H9 (cell line): Measurements from ENCODE around the gene STS. TPM values are rescaled to one million over a fixed set of nuclear protein-coding genes. Genes with fewer than 3 reads are reported as not detected.

Experiments
- DNase-seq: peaks from one replicate; pipeline ENCODE4 v3.0.0-alpha.2; 2017
- H2AFZ ChIP-seq: one replicate; pipeline ENCODE4 v1.6.1; 2013; ENCODE audit warnings: mild to moderate bottlenecking, low read length, control low read depth, moderate library complexity
- H2AK5ac ChIP-seq: 2 replicates; pipeline ENCODE4 v1.6.1; 2013; ENCODE audit warnings: low read length, control low read depth, mixed read lengths; ENCODE audit not compliant: insufficient read length
- H2BK120ac ChIP-seq: one replicate; pipeline ENCODE4 v1.6.1; 2013; ENCODE audit warnings: low read depth, mild to moderate bottlenecking, low read length, control low read depth, inconsistent platforms; ENCODE audit not compliant: poor library complexity, severe bottlenecking
- H2BK12ac ChIP-seq: 2 replicates; pipeline ENCODE4 v1.6.1; 2013; ENCODE audit warnings: low read length, control low read depth, mixed read lengths, low read depth; ENCODE audit not compliant: insufficient read length
- H2BK15ac ChIP-seq: 2 replicates; pipeline ENCODE4 v1.6.1; 2013; ENCODE audit warnings: low read depth, low read length, control low read depth
- H2BK20ac ChIP-seq: one replicate; pipeline ENCODE4 v1.6.1; 2013; ENCODE audit warnings: low read depth, mild to moderate bottlenecking, low read length, control low read depth, inconsistent platforms; ENCODE audit not compliant: poor library complexity, severe bottlenecking
- H2BK5ac ChIP-seq: 2 replicates; pipeline ENCODE4 v1.6.1; 2013; ENCODE audit warnings: low read length, control low read depth, mixed read lengths; ENCODE audit not compliant: insufficient read length
- H3K14ac ChIP-seq: 2 replicates; pipeline ENCODE4 v1.6.1; 2013; ENCODE audit warnings: low read length, control low read depth; ENCODE audit not compliant: insufficient read depth
- H3K18ac ChIP-seq: 2 replicates; pipeline ENCODE4 v1.6.1; 2013; ENCODE audit warnings: low read depth, mild to moderate bottlenecking, mixed read lengths, low read length, control low read depth; ENCODE audit not compliant: insufficient read length
- H3K23ac ChIP-seq: 2 replicates; pipeline ENCODE4 v1.6.1; 2013; ENCODE audit warnings: low read length, control low read depth, mixed read lengths, low read depth; ENCODE audit not compliant: insufficient read length
- H3K23me2 ChIP-seq: 2 replicates; pipeline ENCODE4 v1.6.1; 2013; ENCODE audit warnings: low read depth, mild to moderate bottlenecking, mixed read lengths, low read length, control low read depth; ENCODE audit not compliant: insufficient read length, poor library complexity, severe bottlenecking
- H3K27ac ChIP-seq: 2 replicates; pipeline ENCODE4 v1.5.1; 2013; ENCODE audit warnings: low read length, control low read depth, mixed read lengths, low read depth; ENCODE audit not compliant: insufficient read length
- H3K27me3 ChIP-seq: 2 replicates; pipeline ENCODE4 v1.6.1; 2013; ENCODE audit warnings: low read length, control low read depth, inconsistent platforms; ENCODE audit not compliant: insufficient read depth
- H3K4ac ChIP-seq: 2 replicates; pipeline ENCODE4 v1.6.1; 2013; ENCODE audit warnings: low read depth, mild to moderate bottlenecking, control low read depth, inconsistent platforms, low read length, moderate library complexity
- H3K4me1 ChIP-seq: 2 replicates; pipeline ENCODE4 v1.6.1; 2013; ENCODE audit warnings: low read length, control low read depth, inconsistent platforms; ENCODE audit not compliant: insufficient read depth
- H3K4me2 ChIP-seq: 2 replicates; pipeline ENCODE4 v1.6.1; 2013; ENCODE audit warnings: low read length, control low read depth, mixed read lengths; ENCODE audit not compliant: insufficient read length, insufficient read depth
- H3K56ac ChIP-seq: 2 replicates; pipeline ENCODE4 v1.6.1; 2013; ENCODE audit warnings: low read depth, mild to moderate bottlenecking, mixed read lengths, low read length, control low read depth; ENCODE audit not compliant: insufficient read length
- H3K79me1 ChIP-seq: 2 replicates; pipeline ENCODE4 v1.6.1; 2013; ENCODE audit warnings: low read depth, mild to moderate bottlenecking, moderate library complexity, low read length, control low read depth, inconsistent platforms; ENCODE audit not compliant: insufficient read depth, poor library complexity, severe bottlenecking
- H3K79me2 ChIP-seq: 2 replicates; pipeline ENCODE4 v1.6.1; 2013; ENCODE audit warnings: low read length, control low read depth, inconsistent platforms; ENCODE audit not compliant: insufficient read depth
- H3K9ac ChIP-seq: 2 replicates; pipeline ENCODE4 v1.6.1; 2013; ENCODE audit warnings: low read length, control low read depth, mixed read lengths; ENCODE audit not compliant: insufficient read length; ENCODE audit errors: extremely low read depth
- H3K9me3 ChIP-seq: one replicate; pipeline ENCODE4 v1.6.1; 2013; ENCODE audit warnings: low read depth, low read length, inconsistent platforms; ENCODE audit not compliant: control insufficient read depth
- H3T11ph ChIP-seq: one replicate; pipeline ENCODE4 v1.6.1; 2013; ENCODE audit warnings: mild to moderate bottlenecking, low read length, control low read depth, inconsistent platforms
- H4K20me1 ChIP-seq: one replicate; pipeline ENCODE4 v1.6.1; 2013; ENCODE audit not compliant: control insufficient read depth, insufficient read length, insufficient read depth
- H4K5ac ChIP-seq: 2 replicates; pipeline ENCODE4 v1.6.1; 2013; ENCODE audit warnings: low read depth, mild to moderate bottlenecking, mixed read lengths, low read length, control low read depth; ENCODE audit not compliant: insufficient read length
- H4K8ac ChIP-seq: replicated peaks from 2 replicates; pipeline ENCODE4 v1.6.1; 2013; ENCODE audit warnings: low read length, control low read depth, mixed read lengths, low read depth; ENCODE audit not compliant: insufficient read length
- H4K91ac ChIP-seq: 2 replicates; pipeline ENCODE4 v1.6.1; 2013; ENCODE audit warnings: low read depth, mild to moderate bottlenecking, moderate library complexity, mixed read lengths, low read length, control low read depth; ENCODE audit not compliant: insufficient read length
- H3K27ac Mint-ChIP-seq, 3 experiments: 2 replicates in 2 of 3; 3 replicates in 1 of 3; pipeline ENCODE4 v1.8.0; 2020 to 2021; ENCODE audit warnings: mixed read lengths in 3 of 3, mild to moderate bottlenecking in 1 of 3, moderate library complexity in 1 of 3
- H3K27me3 Mint-ChIP-seq: 2 replicates; pipeline ENCODE4 v1.8.0; 2021; ENCODE audit warnings: low read depth, mild to moderate bottlenecking, moderate library complexity, mixed read lengths
- H3K36me3 Mint-ChIP-seq, 3 experiments: 2 replicates in 2 of 3; 3 replicates in 1 of 3; pipeline ENCODE4 v1.8.0; 2020 to 2021; ENCODE audit warnings: low read depth in 3 of 3, mixed read lengths in 3 of 3; ENCODE audit not compliant: insufficient read depth in 1 of 3
- H3K4me1 Mint-ChIP-seq, 2 experiments: 2 replicates each; pipeline ENCODE4 v1.8.0; 2020; ENCODE audit warnings: mixed read lengths in 2 of 2
- H3K4me3 Mint-ChIP-seq, 2 experiments: 2 replicates in 1 of 2; 3 replicates in 1 of 2; pipeline ENCODE4 v1.8.0; 2020 to 2021; ENCODE audit warnings: mild to moderate bottlenecking in 2 of 2, mixed read lengths in 2 of 2, moderate library complexity in 1 of 2
- H3K9me3 Mint-ChIP-seq, 2 experiments: 2 replicates in 1 of 2; 3 replicates in 1 of 2; pipeline ENCODE4 v1.8.0; 2020; ENCODE audit warnings: mild to moderate bottlenecking in 2 of 2, mixed read lengths in 2 of 2, moderate library complexity in 1 of 2
- WGBS: extraction: QIAGEN DNeasy Blood & Tissue Kit; methylation state at CpG from one replicate; pipeline ENCODE4 v1.1.7; 2013; ENCODE audit warnings: missing lambda C conversion rate, low lambda C conversion rate, mixed read lengths; ENCODE audit not compliant: insufficient read length; ENCODE audit errors: extremely low coverage; 5-methylcytosine and 5-hydroxymethylcytosine counted together
- total RNA-seq: library from RNA; stranded (reverse); gene quantifications from 2 replicates; pipeline ENCODE4 v1.2.1, GENCODE V29; 2021
- TF ChIP-seq, protein P1 (sequence below): fragments of 200-600 bp; sonication (generic); conservative IDR thresholded peaks from 3 replicates; pipeline ENCODE4 v1.8.0; 2021; ENCODE audit warnings: antibody characterized with exemption, mild to moderate bottlenecking

The STS gene
- total RNA-seq, 1 experiment from 2014 or later: 3.6 TPM

- DNase-seq: no peak
- Histone ChIP-seq H3K23ac (no peak overlapping the region), H3K18ac (no peak overlapping the region), H3K14ac (no peak overlapping the region), H2AFZ (no peak overlapping the region), H3K79me2 (peaks cover 2% of the 10 kb centered on the region), H3K4me2 (no peak overlapping the region), H4K8ac (no peak overlapping the region), H3T11ph (no peak overlapping the region), H3K9ac (no peak overlapping the region), H2BK120ac (no peak overlapping the region), H2BK12ac (no peak overlapping the region), H4K5ac (no peak overlapping the region), H2BK15ac (no peak overlapping the region), H3K4me1 (peaks cover 7% of the 10 kb centered on the region; the same call in 1 of the 2 replicates), H2AK5ac (no peak overlapping the region), H3K9me3 (no peaks in the 10 kb centered on the region), H4K20me1 (no peaks in the 10 kb centered on the region), H4K91ac (no peak overlapping the region), H3K56ac (no peak overlapping the region), H3K27ac (no peak overlapping the region), H2BK20ac (no peak overlapping the region), H2BK5ac (no peak overlapping the region), H3K79me1 (peaks cover 4% of the 10 kb centered on the region), H3K23me2 (no peaks in the 10 kb centered on the region), H3K4ac (no peak overlapping the region), H3K27me3 (no peaks in the 10 kb centered on the region)
- Mint-ChIP-seq H3K9me3 (no peaks in the 10 kb centered on the region; a peak in 1 of 5 replicates), H3K27me3 (no peaks in the 10 kb centered on the region), H3K4me1 (peaks cover 29 to 30% of the 10 kb centered on the region in 2 experiments), H3K4me3 (no peak overlapping the region), H3K27ac (no peak overlapping the region; a peak in 1 of 7 replicates), H3K36me3 (peaks cover 11 to 20% (median 17%) of the 10 kb centered on the region in 3 experiments; a peak in 6 of 7 replicates)
- WGBS: no CpG with 5 or more reads among the region's 5 CpGs
- TF ChIP-seq, protein P1, sequence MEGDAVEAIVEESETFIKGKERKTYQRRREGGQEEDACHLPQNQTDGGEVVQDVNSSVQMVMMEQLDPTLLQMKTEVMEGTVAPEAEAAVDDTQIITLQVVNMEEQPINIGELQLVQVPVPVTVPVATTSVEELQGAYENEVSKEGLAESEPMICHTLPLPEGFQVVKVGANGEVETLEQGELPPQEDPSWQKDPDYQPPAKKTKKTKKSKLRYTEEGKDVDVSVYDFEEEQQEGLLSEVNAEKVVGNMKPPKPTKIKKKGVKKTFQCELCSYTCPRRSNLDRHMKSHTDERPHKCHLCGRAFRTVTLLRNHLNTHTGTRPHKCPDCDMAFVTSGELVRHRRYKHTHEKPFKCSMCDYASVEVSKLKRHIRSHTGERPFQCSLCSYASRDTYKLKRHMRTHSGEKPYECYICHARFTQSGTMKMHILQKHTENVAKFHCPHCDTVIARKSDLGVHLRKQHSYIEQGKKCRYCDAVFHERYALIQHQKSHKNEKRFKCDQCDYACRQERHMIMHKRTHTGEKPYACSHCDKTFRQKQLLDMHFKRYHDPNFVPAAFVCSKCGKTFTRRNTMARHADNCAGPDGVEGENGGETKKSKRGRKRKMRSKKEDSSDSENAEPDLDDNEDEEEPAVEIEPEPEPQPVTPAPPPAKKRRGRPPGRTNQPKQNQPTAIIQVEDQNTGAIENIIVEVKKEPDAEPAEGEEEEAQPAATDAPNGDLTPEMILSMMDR: no peak
Observed at GRCh38 chrX:7108030-7108429, 39.5 kb upstream of the STS start.
